Measurements from ENCODE around the gene NHERF1. TPM values are rescaled to one million over a fixed set of nuclear protein-coding genes. Genes with fewer than 3 reads are reported as not detected.

NHERF1 gene
- total RNA-seq, 2 donors from 2014 or later = 186 to 244 TPM

DNA sequence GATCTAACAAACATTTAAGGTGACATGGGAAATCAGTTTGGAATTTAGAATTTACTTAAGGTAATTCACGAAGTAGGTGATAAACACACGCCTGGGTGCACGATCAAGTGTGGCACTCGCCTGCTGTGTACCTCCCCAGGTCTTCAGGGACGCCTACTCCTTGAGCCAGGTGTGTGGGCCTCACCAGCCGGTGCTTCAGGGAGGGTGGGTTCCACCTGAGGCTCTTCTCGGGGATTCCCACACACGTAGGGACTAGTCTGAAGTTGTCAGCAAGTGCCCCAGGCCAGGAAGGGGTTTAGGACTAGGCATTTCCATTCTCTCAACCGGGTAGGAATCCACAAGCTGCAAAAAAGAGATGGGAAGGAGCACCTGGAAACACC, 37.5 kb downstream of the NHERF1 start:
- H3K4me1 ChIP-seq = no peaks in the 10 kb centered on the region
- H3K27ac ChIP-seq = no peak overlapping the region
- H3K4me3 ChIP-seq = no peak overlapping the region
- intact Hi-C loops (cut with DNase I) = no loop called here
- H3K36me3 ChIP-seq = no peaks in the 10 kb centered on the region
- no peaks in the 10 kb centered on the region for H3K27me3 ChIP-seq
- no peak overlapping the region for H3K9ac ChIP-seq (ENCODE audit: low read depth in 2 of 2, low read length in 2 of 2)
- no peaks in the 10 kb centered on the region for H3K9me3 ChIP-seq
- no peak for DNase-seq
- TF ChIP-seq, protein P1, sequence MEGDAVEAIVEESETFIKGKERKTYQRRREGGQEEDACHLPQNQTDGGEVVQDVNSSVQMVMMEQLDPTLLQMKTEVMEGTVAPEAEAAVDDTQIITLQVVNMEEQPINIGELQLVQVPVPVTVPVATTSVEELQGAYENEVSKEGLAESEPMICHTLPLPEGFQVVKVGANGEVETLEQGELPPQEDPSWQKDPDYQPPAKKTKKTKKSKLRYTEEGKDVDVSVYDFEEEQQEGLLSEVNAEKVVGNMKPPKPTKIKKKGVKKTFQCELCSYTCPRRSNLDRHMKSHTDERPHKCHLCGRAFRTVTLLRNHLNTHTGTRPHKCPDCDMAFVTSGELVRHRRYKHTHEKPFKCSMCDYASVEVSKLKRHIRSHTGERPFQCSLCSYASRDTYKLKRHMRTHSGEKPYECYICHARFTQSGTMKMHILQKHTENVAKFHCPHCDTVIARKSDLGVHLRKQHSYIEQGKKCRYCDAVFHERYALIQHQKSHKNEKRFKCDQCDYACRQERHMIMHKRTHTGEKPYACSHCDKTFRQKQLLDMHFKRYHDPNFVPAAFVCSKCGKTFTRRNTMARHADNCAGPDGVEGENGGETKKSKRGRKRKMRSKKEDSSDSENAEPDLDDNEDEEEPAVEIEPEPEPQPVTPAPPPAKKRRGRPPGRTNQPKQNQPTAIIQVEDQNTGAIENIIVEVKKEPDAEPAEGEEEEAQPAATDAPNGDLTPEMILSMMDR (IDR thresholded peaks at IDR 0.05) = no peak

DNA sequence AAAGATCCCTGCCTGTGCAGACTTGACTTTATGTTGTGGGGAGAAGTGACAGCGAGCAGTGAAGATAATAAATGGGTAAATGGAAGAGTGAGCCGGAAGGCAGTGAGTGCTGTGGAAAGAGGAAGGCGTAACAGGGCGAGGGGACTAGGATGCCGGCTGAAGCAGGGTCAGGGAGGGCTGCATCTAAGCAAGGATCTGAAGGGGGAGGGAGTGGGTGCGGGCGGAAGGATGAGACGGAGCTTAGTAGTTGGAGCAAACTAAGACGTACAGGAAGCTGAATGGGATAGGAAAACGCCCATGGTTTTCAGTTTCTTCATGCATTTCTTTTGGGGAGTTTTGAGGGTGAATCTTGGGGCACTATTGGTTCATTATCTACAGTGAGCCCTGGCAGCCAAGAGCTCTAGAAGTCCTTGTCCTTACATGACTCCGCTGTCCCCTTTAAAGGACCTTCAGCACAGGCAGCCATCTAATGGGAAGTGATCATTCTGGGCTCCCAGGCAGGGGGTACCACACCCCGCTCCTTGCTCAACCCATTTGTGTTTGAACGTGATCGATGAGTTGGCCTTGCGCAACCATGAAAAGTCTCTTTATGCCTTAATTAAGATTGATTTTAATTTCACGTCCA, 38.1 kb downstream of the NHERF1 start:
- H3K4me1 ChIP-seq = no peaks in the 10 kb centered on the region
- H3K27ac ChIP-seq = no peak overlapping the region
- H3K4me3 ChIP-seq = no peak overlapping the region
- H3K36me3 ChIP-seq = no peaks in the 10 kb centered on the region
- no peaks in the 10 kb centered on the region for H3K9me3 ChIP-seq
- no peak overlapping the region for H3K9ac ChIP-seq (ENCODE audit: low read depth in 2 of 2, low read length in 2 of 2)
- DNase-seq = no peak
- intact Hi-C loops (cut with DNase I) = no loop called here
- H3K27me3 ChIP-seq = no peaks in the 10 kb centered on the region
- TF ChIP-seq, protein P1 (IDR thresholded peaks at IDR 0.05) = no peak

DNA sequence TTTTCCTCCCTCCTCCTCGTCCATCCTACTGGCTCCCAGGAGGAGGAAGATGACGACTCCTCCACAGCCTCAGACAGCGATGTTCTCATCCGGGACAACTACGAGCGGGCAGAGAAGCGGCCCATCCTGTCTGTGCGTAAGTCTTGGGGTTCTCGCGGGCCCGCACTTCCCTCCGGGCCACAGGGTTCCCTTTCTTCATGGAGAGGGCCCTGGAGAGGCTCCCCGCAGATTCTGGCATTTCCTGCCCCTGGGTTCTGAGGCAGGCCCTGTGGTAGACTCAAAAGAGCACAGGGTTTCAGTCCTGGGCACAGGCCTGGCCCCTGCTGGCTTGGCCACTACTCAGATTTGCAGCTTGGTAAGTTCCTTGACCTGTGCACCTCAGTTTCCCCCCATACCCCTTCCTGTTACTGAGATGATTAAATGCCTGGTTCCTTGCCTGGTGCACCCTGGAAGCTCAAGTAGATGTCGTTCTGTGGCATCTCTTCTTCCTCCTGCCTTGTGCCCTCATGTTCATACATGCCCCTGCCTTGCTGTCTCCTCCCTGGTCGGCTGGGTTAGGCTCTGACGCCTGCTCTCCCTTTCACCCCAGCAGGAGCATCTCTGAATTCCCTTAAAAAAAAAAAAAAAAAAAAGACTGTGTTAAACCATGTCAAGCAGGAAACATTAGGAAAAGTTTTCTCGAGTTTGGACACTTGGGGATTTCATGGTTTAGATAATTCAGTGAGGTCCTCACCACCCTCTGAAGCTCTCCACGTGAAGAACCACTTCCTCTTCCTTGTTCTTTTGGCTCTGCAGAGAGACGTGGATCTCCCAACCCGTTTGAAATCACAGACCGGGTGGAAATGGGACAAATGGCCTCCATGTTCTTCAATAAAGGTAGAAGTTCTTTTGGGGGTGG, 42.0 kb downstream of the NHERF1 start:
- no peak overlapping the region for H3K9ac ChIP-seq (ENCODE audit: low read depth in 2 of 2, low read length in 2 of 2)
- H3K27ac ChIP-seq = no peak overlapping the region
- no peaks in the 10 kb centered on the region for H3K4me1 ChIP-seq
- H3K4me3 ChIP-seq = no peak overlapping the region
- H3K27me3 ChIP-seq = no peaks in the 10 kb centered on the region
- H3K9me3 ChIP-seq = no peaks in the 10 kb centered on the region
- TF ChIP-seq, protein P1 (IDR thresholded peaks at IDR 0.05) = no peak
- H3K36me3 ChIP-seq = no peaks in the 10 kb centered on the region
- intact Hi-C loops (cut with DNase I) = loop anchor here (2.0 to 5.0 kb wide), 2 partner anchors 74 to 167 kb away; no protein-coding TSS in a partner anchor
- no peak for DNase-seq

DNA sequence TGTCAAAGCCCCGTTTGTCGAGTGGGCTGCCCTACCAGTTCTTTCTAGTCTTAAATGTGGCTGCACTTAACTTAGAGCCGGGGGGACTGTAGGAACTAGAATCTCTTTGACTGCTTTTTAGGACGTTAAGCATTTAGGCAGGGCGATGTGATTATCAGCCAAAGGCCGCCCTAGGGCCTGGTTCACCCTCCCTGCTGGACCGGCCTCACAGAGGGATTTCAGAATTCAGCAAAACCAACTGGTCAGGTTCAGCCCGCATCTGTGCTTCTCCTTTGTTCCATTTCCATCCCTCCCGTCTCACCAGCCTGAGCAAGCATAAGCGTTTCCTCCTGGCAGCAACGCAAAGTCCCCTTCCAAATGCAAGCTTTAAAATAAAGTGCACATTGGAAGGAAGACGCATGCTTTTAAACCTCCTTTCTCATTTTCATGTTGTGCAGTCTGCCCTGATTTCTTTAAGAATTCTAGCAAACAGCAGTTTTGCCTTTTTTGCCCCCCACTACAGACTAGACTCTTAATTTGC, 44.2 kb downstream of the NHERF1 start:
- H3K36me3 ChIP-seq = no peaks in the 10 kb centered on the region
- no peaks in the 10 kb centered on the region for H3K4me1 ChIP-seq
- TF ChIP-seq, protein P1 (IDR thresholded peaks at IDR 0.05) = no peak
- intact Hi-C loops (cut with DNase I) = loop anchor here (5.0 kb wide), 1 partner anchor 165 kb away; no protein-coding TSS in a partner anchor
- H3K27ac ChIP-seq = no peak overlapping the region
- no peak overlapping the region for H3K9ac ChIP-seq (ENCODE audit: low read depth in 2 of 2, low read length in 2 of 2)
- no peak overlapping the region for H3K4me3 ChIP-seq
- no peak for DNase-seq
- no peaks in the 10 kb centered on the region for H3K9me3 ChIP-seq
- H3K27me3 ChIP-seq = no peaks in the 10 kb centered on the region

DNA sequence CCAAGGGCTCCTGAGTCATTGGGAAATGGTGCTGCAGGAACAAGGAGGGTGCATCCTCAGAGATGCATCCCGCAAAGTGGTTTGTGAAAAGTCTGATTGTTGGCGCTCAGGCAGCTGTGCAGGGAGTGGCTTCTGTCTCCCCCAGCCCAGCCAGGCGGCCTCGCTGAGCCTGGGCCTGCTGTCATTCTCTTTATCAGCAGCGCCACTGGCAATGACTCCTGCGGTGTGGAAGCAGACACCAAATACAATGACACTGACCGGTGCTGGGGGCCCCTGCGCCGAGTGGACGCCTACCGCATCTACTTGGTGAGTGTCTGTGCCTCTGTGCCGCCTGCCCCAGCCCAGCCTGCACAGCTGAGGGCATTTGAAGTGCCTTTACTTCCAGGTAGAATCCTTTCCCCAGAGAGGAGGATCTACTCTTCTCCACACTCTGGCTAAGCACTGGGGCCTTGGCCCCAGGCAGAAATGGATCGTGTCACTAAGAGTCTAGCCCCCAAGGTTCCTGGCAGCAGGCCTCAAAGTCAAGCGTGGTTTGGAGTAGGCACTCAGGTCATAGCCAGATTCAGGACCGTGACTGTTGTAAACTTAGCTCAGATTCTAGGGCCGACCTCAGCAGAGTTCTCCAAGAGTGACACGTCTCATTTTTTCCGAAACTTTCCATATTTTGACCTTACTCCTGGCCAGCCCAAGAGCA, 47.0 kb downstream of the NHERF1 start:
- H3K4me1 ChIP-seq = no peaks in the 10 kb centered on the region
- no peak overlapping the region for H3K27ac ChIP-seq
- no peak for DNase-seq
- H3K9me3 ChIP-seq = no peaks in the 10 kb centered on the region
- no peak overlapping the region for H3K4me3 ChIP-seq
- intact Hi-C loops (cut with DNase I) = no loop called here
- TF ChIP-seq, protein P1 (IDR thresholded peaks at IDR 0.05) = no peak
- no peaks in the 10 kb centered on the region for H3K27me3 ChIP-seq
- no peak overlapping the region for H3K9ac ChIP-seq (ENCODE audit: low read depth in 2 of 2, low read length in 2 of 2)
- peaks cover 5% of the 10 kb centered on the region for H3K36me3 ChIP-seq
